Measurements from ENCODE around the gene RUFY3.

RUFY3 gene

GRCh38 chr4:70842761-70843435, 121.1 kb downstream of the RUFY3 start:
- no peak for DNase-seq

- DNase-seq: no peak
Measured at GRCh38 chr4:70844180-70844579, 122.4 kb downstream of the RUFY3 start.

GRCh38 chr4:70849291-70849690, 127.5 kb downstream of the RUFY3 start:
- DNase-seq: no peak

GRCh38 chr4:70855464-70855863, 133.7 kb downstream of the RUFY3 start:
- no peak for DNase-seq

Measured in activated T-cell treated with anti-CD3 and anti-CD28 coated beads for 4 hours (primary cell).